GM19467 (cell line): ENCODE results near the gene NAXD.
"Not testable (repeated sequence)": the region's sequence is repeated elsewhere in the genome, so short reads cannot be mapped to it uniquely, and the experiment has no call there.

ENCODE experiments used
- ATAC-seq: cut with Tn5 transposase; IDR thresholded peaks from one replicate; pipeline ENCODE4 v1.9.1; 2021; ENCODE audit warnings: mild to moderate bottlenecking, moderate library complexity; ENCODE audit not compliant: unreplicated experiment

NAXD gene

DNA sequence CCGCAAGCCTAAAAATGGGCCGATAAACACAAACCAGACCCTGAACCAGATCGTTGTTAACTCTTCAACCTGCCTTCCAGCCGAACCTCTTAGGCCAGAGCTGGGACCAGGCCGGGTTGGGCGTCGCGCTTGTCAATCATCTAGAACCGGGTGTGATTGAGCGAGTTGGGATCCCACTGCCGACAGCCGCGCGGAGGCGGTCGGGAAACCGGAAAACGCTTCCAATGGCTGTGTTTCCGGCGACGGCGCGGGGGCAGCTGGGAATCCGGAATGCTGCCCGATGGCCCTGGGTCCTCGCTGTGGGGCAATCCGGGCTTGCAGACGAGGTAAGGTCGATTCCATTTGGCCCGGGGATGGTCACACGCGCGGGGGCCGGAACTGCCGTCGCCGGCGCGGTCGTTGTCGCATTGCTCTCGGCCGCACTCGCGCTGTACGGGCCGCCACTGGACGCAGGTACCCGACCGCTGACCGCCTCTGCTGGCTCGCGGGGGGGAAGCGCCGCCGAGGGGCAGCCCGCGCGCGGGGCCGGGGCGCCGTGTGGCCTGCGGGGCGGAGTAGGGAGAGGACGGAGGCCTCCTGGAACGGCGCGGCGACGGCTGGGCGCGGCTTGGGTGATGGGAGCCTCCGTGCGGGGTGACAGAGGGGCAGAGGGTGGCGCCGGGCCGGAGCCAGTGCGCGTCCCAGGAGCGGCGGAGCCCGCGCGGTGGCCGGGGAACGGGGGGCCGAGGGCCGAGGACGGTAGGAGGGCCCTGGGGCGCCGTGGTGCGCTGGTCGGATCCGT, at the start of gene NAXD:
Gene NAXD, plus strand, starts transcription at position 224 of the 781 bp plus-strand sequence. Its CDS starts 57 bp downstream, at position 281.
- ATAC-seq, result peak; percentile 83

DNA sequence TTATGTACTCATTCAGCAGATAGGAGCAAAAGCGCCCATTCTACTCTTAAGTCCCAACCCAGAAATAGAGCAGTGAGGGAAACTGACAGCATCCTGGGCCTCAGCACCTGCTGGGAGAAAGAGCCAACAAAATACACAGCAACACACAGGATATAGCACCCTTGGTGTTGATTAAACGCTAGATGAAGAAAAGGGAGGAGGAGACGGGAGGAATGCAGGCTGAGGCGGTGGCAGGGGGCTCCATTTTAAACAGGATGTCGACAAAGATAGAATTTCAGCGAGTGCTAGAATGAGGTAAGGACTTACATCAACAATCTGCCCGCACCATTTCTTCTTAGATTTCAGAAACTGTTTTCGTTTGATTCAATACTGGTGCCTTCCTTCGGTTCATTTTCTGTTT, 49.2 kb upstream of the NAXD start:
- no peak for ATAC-seq

DNA sequence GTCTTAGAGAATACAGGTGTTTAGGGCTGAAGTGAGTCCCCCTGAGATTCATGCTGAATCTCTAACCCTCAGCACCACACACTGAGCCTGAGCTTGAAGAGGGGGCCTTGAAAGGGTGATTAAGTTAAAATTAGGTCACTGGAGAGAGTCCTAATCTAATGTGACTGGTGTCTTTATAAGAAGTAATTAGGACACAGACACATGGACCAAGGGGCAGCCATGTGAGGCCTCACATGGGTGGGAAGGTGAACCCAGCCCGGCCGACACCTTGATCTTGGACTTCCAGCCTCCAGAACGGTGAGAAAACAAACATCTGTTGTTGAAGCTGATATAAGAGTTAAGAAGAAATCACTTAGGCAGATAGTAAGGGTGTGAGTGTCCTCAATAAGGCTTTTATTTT, 46.7 kb upstream of the NAXD start:
- ATAC-seq, result no peak

DNA sequence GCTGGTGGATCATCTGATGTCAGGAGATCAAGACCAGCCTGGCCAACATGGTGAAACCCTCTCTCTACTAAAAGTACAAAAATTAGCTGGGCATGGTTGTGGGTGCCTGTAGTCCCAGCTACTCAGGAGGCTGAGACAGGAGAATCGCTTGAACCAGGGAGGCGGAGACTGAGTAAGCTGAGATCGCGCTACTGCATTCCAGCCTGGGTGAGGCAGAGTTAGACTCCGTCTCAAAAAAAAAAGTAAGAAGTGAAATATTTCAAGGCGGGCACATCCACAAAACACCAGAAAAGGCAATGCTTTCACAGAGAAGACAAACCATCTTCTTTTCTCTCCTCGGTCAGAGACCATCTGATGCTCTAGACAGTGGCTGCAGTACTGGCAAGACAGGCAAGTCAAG, 45.4 kb upstream of the NAXD start:
- not testable (repeated sequence) for ATAC-seq

DNA sequence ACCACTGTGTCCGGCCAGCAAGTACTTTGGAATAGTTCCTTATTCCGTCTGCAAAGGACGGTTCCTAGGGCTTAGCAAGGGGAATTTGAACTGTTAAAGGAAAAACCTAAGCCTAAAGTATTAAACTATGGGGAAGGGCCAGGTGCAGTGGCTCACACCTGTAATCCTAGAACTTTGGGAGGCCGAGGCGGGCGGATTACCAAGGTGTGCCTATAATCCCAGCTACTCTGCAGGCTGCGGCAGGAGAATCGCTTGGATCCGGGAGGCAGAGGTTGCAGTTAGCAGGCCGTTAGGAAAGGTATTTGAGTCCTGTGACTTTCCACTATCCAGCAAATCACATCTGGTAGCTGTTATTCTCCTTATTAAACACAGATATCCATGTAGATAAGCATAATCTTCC, 44.5 kb upstream of the NAXD start:
- ATAC-seq, result no peak

DNA sequence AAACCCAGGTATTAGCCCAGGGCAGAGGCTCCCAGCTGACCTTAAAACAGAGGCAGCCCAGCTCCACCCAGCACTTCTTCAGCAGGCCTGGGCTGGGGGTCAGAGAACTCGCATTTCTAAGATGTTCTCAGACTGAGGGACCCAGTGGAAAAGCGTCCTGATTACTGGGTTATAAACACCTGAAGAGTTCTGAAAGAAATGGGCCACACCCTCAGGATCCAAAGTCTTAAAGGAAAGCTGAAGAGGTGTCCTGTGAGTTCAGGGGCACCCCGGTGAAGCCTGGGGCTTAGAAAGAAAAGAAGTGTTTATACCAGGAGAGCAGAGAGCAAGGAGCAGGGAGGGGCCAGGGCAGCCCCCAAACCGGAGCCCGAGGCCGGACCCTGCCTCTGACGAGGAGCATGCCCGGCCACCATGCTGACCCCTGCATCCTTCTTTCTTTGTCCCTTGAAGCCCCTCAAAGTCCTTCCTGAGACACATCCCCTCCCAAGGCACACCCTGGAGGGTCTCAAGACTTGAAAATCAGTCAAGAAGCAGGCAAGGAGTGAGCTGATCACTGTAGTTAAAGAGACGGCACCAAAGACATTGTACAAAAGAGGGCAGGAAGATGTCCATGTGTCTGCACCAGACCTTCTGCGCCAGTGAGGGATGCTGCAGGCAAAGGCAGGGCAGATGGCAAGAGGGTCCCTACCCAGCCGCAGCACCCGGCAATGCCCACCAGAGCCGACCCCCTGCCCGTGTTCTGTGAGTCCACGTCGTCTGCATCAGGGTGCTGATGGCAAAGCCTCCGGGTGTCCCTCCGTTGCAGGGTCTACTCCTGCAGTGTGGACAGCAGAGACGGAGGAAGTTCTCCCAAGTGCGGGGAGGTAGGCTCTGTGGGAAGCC, 43.2 kb upstream of the NAXD start:
- ATAC-seq, result no peak

DNA sequence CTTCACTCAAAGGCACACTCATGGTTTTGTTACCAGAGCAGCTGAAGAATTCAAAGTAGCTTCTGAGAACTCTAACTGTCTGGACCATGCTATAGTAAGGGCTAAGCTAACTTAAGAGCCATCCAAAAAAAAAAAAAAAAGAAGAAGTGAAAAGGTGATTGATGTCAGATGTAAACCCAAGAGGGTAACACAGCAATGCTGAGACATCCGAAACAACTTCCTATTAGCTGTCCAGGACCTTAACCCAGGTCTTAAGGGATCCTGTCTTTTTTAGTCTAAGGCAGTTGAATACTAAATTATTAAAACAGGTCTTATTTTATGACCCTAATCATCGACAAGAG, 42.6 kb upstream of the NAXD start:
- no peak for ATAC-seq

DNA sequence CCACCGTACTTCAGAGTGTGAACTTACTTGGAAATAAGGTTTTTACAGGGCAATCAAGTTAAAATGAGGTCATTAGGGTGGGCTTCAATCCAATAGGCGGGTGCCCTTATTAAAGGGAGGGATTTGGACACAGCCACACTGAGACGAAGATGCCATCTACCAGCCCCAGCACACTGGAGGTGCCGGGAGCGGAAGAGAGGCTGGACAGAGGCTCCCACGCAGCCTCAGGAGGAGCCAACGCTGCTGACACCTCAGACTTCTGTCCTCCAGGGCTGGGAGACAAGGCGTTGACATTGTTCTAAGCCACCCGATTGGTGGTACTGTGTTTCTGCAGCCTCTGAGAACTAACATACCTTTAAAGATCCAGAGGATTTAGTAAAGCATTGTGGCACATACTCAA, 41.2 kb upstream of the NAXD start:
- no peak for ATAC-seq

DNA sequence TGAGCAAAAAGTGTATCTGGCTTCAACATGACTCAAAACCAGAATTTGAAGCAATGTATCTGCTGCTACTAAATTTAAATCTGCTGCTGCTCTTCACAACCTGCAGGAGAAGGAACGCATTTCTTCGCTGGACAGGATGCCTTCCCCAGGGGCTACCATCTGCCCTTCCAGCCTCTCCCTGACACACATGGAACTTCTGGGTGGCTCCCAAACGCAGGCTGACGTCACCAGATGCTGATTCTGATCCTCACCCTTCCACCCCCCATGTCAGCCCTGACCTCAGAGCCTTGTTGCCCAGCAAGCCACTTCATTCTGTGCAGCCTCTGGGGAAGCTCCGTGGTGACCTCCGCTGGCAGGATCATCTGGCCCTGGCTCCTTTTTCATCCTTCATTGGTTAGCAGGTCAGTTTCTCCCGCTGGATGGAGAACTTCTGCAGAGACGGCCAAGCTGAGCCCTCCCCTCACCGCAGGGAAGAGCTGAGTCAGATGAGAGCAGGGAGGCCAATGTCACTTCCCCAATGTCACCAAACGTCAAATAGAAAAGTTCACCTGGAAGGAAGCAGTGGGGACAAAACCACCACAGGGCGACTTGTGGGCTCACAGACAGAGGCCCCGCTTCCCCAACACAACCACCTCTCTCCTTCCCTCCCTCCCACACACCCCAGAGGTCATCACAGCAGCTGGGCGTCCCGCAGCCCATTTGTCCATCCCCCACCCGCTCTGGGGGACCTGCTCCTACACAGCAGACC, 39.8 kb upstream of the NAXD start:
- ATAC-seq, result peak; percentile 80

DNA sequence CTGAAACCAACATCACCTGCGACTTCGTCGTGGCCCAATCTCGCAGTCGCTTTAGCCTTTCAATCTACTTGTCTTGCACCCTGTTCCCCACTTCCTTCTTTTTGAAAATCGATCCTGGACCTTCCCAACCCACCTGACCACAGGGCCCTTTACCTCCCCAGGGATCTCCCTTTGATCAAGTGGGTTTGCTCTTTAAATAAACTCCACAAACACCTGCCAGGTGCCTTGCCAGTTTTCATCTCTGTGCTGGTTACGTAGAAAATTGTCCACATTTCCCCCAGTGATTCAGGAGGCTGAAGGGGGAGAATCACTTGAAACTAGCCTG, 39.3 kb upstream of the NAXD start:
- peak; percentile 7 for ATAC-seq

DNA sequence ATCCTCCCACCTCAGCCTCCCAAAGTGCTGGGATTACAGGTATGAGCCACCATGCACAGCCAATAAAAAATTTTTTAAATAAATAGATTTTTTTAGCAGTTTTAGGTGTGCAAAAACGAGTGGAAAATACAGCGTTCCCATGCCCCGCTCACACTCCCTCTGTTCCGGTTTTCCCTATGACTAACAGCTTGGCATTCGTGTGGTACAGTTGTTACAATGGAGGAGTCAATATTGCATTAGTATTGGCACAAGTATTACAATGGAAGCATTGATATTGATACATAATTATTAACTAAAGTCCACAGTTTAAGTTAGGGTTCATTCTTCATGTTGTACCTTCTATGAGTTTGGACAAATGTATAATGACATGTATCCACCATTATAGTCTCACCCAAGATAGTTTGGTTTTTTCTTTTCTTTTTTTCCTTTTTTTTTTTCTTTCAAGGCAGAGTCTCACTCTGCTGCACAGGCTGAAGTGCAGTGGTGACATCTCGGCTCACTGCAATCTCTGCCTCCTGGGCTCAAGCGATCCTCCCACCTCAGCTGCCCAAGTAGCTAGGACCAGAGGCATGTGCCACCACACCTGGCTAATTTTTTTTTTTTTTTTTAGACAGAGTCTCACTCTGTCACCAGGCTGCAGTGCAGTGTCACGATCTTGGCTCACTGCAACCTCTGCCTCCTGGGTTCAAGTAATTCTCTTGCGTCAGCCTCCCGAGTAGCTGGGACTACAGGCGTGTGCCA, 38.4 kb upstream of the NAXD start:
- ATAC-seq, result no peak

DNA sequence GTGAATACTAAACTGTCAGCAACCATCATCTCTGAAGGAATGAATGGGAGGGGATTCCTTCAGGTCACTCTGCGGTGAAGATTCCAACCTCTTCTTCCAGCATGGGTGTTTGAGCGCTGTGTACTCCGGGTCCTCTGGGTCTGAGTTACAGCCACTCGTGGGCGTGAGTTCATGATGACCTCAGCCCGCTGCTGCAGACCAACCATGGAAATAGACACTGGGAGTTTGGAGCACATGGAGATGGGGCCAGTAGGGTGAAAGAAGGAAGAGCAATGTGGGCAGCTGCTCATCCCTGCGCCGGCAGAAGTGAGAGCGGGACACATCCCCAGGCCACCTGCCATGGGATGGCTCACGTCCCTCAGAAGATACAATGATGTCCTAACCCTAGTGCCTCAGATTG, 37.0 kb upstream of the NAXD start:
- ATAC-seq, result no peak

DNA sequence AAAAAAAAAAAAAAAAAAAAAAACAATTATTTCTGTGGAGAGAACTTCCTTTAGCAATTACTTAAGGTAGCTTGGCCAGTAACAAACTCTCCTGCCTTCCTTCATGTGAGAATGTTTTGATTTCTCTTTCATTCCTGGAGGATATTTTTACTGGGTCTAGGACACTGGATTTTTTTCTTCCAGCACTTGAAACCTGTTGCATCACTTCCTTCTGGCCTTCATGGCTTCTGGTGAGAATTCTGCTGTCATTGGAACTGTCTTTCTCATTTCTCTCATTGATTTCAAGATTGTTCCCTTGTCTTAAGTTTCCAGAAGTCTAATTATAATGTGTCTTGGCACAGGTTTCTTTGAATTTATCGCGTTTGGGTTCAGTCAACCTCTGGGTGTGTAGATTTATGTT, 34.5 kb upstream of the NAXD start:
- no peak for ATAC-seq

DNA sequence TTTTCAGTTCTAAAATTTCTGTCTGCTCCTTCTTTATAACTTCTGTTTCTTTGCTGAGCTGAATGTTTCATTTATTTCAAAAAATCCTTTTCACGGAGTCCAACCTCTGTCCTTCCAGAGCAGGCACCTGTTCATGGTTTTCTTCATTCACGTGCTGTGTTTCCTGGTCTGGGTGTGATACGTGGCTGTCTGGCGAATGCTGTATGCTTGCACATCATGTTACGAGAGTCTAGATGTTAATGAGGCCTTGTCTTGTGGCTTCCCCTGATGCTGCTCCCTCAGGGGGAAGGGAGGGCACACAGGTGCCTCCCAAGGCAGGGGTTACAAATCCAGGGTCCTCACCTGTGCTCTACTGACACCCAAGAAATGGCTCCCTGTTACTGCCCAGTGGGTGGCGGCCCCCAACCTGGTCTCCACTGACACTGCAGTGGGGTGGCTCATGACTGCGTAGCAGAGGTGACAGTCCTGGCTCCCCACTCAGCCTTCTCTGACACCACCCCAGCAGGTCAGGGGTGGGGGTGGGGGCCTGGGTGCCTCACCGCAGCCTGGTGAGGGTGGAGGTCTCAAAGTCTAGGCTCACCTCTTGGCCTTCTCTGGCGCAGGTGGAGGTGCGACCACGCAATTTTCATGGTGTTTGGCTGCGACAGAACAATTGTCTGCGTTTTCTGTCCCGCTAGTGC, 33.7 kb upstream of the NAXD start:
- ATAC-seq, result no peak

DNA sequence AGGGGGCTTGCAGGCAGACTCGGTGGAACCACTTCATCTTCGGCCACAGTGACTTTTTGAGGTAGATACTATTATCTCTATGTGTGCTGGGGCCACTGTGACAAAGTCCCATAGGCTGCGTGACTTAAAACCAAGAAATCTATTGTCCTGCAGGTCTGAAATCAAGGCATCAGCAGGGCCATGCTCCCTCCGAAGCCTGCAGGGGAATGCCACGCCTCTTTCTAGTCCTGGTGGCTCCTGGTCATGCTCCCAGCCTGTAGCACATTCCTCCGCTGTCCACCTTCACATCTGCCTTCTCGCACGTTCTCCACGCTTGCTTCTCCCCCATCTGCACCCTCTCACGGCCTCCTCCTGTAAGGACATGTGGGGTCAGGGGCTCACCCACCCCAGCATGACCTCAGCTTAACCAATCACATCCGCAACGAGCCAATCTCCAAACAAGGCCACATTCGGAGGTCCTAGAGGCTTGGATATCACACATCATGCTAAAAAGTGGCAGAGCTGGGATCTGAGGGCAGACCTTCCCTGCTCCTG, 32.9 kb upstream of the NAXD start:
- ATAC-seq, result no peak

DNA sequence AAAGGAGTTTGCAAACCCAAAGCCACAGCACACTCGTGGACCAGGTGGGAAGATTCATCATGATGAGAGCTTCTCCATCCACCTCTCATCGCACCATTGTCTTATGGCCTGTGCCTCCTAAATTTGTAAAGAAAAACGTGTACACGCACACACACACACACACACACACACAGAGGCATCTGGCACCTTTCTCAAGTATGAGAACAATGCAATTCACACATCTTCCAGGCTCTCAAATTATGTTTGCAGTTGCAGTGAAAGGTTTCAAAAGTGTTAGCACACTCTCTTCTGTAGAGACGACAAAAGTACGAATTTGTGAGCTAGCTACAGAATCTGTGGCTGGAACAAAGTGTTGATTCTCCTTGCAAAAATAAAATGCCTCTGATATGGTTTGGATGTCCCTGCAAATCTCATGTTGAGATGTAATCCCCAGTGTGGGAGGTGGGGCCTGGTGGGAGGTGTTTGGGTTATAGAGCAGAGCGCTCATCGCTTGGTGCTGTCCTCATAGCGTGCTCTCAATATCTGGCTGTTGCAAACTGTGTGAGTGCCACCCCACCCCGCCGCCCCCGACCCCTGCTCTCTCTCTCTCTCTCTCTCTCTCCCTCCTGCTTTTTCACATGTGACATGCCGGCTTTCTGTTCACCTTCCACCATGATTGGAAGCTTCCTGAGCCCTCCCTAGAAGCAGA, 32.0 kb upstream of the NAXD start:
- ATAC-seq, result no peak

DNA sequence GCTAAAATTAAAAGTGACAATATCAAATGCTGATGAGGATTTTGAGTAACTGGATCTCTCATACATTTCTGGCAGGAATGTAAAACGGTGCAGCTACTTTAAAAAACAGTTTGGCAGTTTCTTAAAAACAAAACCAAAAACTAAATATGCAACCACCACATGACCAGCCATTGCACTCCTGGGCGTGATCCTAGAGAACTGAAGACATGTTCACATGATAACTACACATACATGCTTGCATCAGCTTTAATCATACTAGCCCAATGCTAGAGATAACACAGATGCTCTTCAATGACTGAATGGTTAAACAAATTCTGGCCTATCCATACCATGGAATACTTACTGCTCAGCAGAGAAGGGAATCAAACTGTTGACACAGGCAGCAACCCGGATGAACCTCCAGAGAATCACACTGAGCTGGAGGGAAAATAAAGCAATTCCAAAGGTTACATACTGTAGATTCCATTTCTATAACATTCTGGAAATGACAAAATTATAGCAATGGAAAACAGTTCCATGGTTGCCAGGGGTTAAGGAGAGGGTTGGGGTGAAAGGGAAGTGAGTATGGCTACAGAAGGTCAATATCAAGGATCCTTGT, 25.5 kb upstream of the NAXD start:
- ATAC-seq, result no peak

DNA sequence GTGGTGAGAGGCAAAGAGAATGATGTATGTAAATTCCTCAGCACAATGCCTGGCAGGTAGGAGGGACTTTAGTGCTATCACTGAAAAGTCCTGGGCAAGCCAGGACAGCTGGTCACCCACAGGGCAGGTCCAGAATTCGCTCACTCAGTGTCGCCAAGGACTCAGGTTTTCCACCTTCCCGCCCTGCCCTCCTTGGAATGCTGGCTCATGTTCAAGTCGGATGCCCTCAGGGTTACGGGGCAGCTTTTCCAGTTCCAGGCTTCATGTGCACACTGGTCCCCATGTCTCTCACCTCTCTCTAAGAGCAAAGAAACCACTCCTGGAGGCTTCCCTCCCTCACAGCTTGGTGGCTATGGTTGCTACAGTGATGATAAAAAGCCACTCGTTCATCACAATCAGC, 24.8 kb upstream of the NAXD start:
- ATAC-seq, result no peak

DNA sequence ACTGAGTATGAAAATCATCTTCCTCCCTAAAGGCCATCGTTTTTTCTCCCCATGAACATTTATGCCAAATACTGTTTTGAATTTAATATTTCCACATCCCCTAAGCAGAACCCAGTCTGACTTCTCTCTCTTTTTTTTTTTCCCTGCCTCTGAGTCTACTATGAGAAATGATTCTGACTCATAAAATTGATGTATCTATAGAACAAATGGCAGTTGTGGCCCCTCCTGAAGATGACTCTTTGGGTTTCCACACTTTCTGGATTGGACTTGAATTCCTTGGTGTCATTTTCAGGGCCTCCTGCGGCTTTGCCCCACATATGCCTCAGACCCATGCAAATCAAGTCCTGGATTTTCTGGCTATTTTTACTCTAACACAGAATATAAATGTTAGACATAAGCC, 22.7 kb upstream of the NAXD start:
- ATAC-seq, result no peak
